Keratinocyte (primary cell): ENCODE measurements around the gene NAA15. TPM values are rescaled to one million over a fixed set of nuclear protein-coding genes. Genes with fewer than 3 reads are reported as not detected.

Experiments used
- DNase-seq: peaks from one replicate; pipeline ENCODE4 v3.0.0-alpha.2; 2011; ENCODE audit warnings: low read depth, missing footprints, low spot score
- FAIRE-seq: peaks from 2 replicates; lab custom pipeline; 2011; peaks lifted over from hg19 to GRCh38; lab: Jason Lieb, UNC
- H2AFZ ChIP-seq: 2 replicates; pipeline ENCODE4 v1.6.0; 2012; ENCODE audit warnings: low read length, control low read depth, inconsistent platforms; ENCODE audit not compliant: control insufficient read depth
- H3K27ac ChIP-seq: 2 replicates; pipeline ENCODE4 v1.5.1; 2011; ENCODE audit warnings: low read length; ENCODE audit not compliant: control insufficient read depth, insufficient read depth
- H3K27me3 ChIP-seq: 3 replicates; pipeline ENCODE4 v1.6.0; 2011; ENCODE audit warnings: low read length; ENCODE audit not compliant: control insufficient read depth, insufficient read depth; ENCODE audit errors: extremely low read depth
- H3K36me3 ChIP-seq, 2 experiments: 2 replicates in 1 of 2; 3 replicates in 1 of 2; pipeline ENCODE4 v1.5.1; 2011; ENCODE audit warnings: low read length in 2 of 2, mild to moderate bottlenecking in 1 of 2; ENCODE audit not compliant: control insufficient read depth in 2 of 2, insufficient read depth in 2 of 2; ENCODE audit errors: extremely low read depth in 1 of 2
- H3K4me1 ChIP-seq: 3 replicates; pipeline ENCODE4 v1.5.1; 2011; ENCODE audit warnings: low read length; ENCODE audit not compliant: control insufficient read depth, insufficient read depth; ENCODE audit errors: extremely low read depth
- H3K4me2 ChIP-seq: 3 replicates; pipeline ENCODE4 v1.6.0; 2011; ENCODE audit warnings: low read depth, low read length; ENCODE audit not compliant: control insufficient read depth, insufficient read depth; ENCODE audit errors: extremely low read depth
- H3K4me3 ChIP-seq, 3 experiments: fragments of 200-600 bp in 1 of 3; sonication (generic) in 1 of 3; 2 replicates in 2 of 3; 3 replicates in 1 of 3; pipeline ENCODE4 v1.5.1; 2011 to 2016; ENCODE audit warnings: low read length in 3 of 3, mild to moderate bottlenecking in 3 of 3, control low read depth in 2 of 3, inconsistent platforms in 1 of 3, low read depth in 1 of 3, mixed read lengths in 1 of 3, mixed run types in 1 of 3, moderate library complexity in 1 of 3; ENCODE audit not compliant: control insufficient read depth in 2 of 3, insufficient read depth in 2 of 3; ENCODE audit errors: extremely low read depth in 1 of 3
- H3K79me2 ChIP-seq: 2 replicates; pipeline ENCODE4 v1.6.0; 2012; ENCODE audit warnings: low read length; ENCODE audit not compliant: control insufficient read depth, insufficient read depth
- H3K9ac ChIP-seq: 3 replicates; pipeline ENCODE4 v1.6.0; 2011; ENCODE audit warnings: low read length; ENCODE audit not compliant: control insufficient read depth, insufficient read depth; ENCODE audit errors: extremely low read depth
- H3K9me1 ChIP-seq: 3 replicates; pipeline ENCODE4 v1.6.0; 2011; ENCODE audit warnings: low read length; ENCODE audit not compliant: control insufficient read depth, insufficient read depth; ENCODE audit errors: extremely low read depth
- H3K9me3 ChIP-seq: 2 replicates; pipeline ENCODE4 v1.5.1; 2012; ENCODE audit warnings: low read depth, low read length; ENCODE audit not compliant: control insufficient read depth
- H4K20me1 ChIP-seq: 3 replicates; pipeline ENCODE4 v1.6.0; 2011; ENCODE audit warnings: low read length; ENCODE audit not compliant: control insufficient read depth, insufficient read depth; ENCODE audit errors: extremely low read depth
- CTCF ChIP-seq, 3 experiments: IDR thresholded peaks in 1 of 3; conservative IDR thresholded peaks in 1 of 3; optimal IDR thresholded peaks in 1 of 3; 2 replicates in 2 of 3; 3 replicates in 1 of 3; pipeline versions ENCODE3 to v1.5.1; 2011; ENCODE audit warnings: low read length in 3 of 3, mild to moderate bottlenecking in 3 of 3, moderate library complexity in 2 of 3, control low read depth in 1 of 3, inconsistent platforms in 1 of 3; ENCODE audit not compliant: insufficient read depth in 2 of 3; ENCODE audit errors: extremely low read depth in 1 of 3
- EZH2 ChIP-seq: IDR thresholded peaks from one replicate; pipeline ENCODE4 v1.6.1; 2012; ENCODE audit warnings: inconsistent platforms, mild to moderate bottlenecking, low read length, moderate library complexity
- dilution Hi-C: fragments of 300-500 bp; cut with MboI; formaldehyde crosslinking; loops from one replicate; pipeline ENCODE4 v1.7.0; 2020; ENCODE audit warnings: low sequenced_read_pairs; ENCODE audit not compliant: extremely low pct_ligation_motif_present
- polyA plus RNA-seq, 5 experiments: library from polyadenylated mRNA; depleted of rRNA in 3 of 5; stranded (reverse) in 3 of 5; stranded (forward) in 1 of 5; unstranded in 1 of 5; fragments of >200 nt; gene quantifications; 1 replicate in 1 of 5; 2 replicates in 3 of 5; 3 replicates in 1 of 5; pipeline versions ENCODE4 v1.2.1 to v1.2.3, GENCODE V29; 2011 to 2012; ENCODE audit warnings: missing spikeins in 2 of 5, low read depth in 1 of 5, low replicate concordance in 1 of 5

The NAA15 gene
- polyA plus RNA-seq, 1 donor (not counting 4 experiments of a cell fraction or from before 2014, with no cell fraction given): 37.2 TPM

GRCh38 chr4:139324620-139325019 is 23.3 kb downstream of the NAA15 start:
- peaks cover 6% of the 10 kb centered on the region for H4K20me1 ChIP-seq
- H3K4me2 ChIP-seq: no peak overlapping the region
- H3K9me3 ChIP-seq: no peaks in the 10 kb centered on the region
- H3K79me2 ChIP-seq: peaks cover 97% of the 10 kb centered on the region
- H3K9ac ChIP-seq: no peak overlapping the region
- dilution Hi-C loops: no loop called here
- H3K4me1 ChIP-seq: no peaks in the 10 kb centered on the region
- FAIRE-seq (no peak), DNase-seq (no peak)
- no peak overlapping the region for H3K4me3 ChIP-seq
- no peak overlapping the region for H3K27ac ChIP-seq
- no peaks in the 10 kb centered on the region for H3K27me3 ChIP-seq
- no peaks in the 10 kb centered on the region for H3K36me3 ChIP-seq
- H2AFZ ChIP-seq: no peak overlapping the region
- peaks cover 2% of the 10 kb centered on the region for H3K9me1 ChIP-seq
- TF ChIP-seq CTCF (optimal IDR thresholded peaks at IDR 0.05 in 1 of 3, IDR thresholded peaks at IDR 0.05 in 1 of 3, conservative IDR thresholded peaks at IDR 0.05 in 1 of 3; ENCODE audit: extremely low read depth in 1 of 3, insufficient read depth in 2 of 3, low read length in 3 of 3) (no peak), EZH2 (no peak)

GRCh38 chr4:139329665-139330200 is 28.4 kb downstream of the NAA15 start:
- H2AFZ ChIP-seq: no peak overlapping the region
- H3K9me3 ChIP-seq: no peaks in the 10 kb centered on the region
- no peak overlapping the region for H3K4me2 ChIP-seq
- FAIRE-seq (no peak), DNase-seq (no peak)
- dilution Hi-C loops: no loop called here
- H3K9me1 ChIP-seq: no peaks in the 10 kb centered on the region
- H3K9ac ChIP-seq: no peak overlapping the region
- H3K4me3 ChIP-seq: no peak overlapping the region
- H3K4me1 ChIP-seq: peaks cover 12% of the 10 kb centered on the region
- H4K20me1 ChIP-seq: peaks cover 10% of the 10 kb centered on the region
- peaks cover 96% of the 10 kb centered on the region for H3K79me2 ChIP-seq
- H3K27me3 ChIP-seq: no peaks in the 10 kb centered on the region
- H3K36me3 ChIP-seq: no peaks in the 10 kb centered on the region
- no peak overlapping the region for H3K27ac ChIP-seq
- TF ChIP-seq EZH2 (no peak), CTCF (optimal IDR thresholded peaks at IDR 0.05 in 1 of 3, IDR thresholded peaks at IDR 0.05 in 1 of 3, conservative IDR thresholded peaks at IDR 0.05 in 1 of 3; ENCODE audit: extremely low read depth in 1 of 3, insufficient read depth in 2 of 3, low read length in 3 of 3) (no peak)
